NCI-H1048 (cell line): ENCODE results near the gene PSAP.

Source experiments
- DNase-seq: peaks from one replicate; lab custom pipeline; 2025; lab: John Stamatoyannopoulos, UW

Gene PSAP

DNA sequence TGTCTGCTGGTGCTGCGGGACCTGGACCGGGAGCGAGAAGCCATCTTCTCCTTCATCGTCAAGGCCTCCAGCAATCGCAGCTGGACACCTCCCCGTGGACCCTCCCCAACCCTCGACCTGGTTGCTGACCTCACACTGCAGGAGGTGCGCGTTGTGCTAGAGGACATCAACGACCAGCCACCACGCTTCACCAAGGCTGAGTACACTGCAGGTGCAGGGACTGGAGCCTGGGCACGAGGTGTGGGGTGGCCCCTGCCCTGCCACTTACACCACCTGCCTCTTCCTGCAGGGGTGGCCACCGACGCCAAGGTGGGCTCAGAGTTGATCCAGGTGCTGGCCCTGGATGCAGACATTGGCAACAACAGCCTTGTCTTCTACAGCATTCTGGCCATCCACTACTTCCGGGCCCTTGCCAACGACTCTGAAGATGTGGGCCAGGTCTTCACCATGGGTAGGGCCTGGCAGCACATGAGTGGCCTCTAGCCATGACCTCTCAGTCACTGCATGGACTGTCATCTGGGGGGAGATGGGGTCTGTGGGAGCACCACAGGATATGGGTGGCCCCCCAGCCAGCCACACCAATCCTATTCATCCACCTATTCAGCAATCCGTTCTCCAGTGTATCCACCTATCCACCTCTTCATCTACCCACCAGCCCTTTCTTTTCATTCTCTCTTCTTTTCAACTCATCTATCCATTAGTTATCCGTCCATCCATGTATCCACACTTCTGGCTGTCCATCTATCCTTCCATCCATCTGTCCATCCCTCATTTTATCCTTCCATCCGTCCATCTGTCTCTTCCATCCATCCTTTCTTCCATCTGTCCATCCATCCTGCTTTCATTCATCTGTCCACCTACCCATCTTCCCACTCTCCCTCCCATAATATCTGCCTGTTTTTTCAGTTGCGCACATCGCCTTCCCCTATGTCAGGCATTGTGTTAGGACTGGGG is 43.2 kb downstream of the PSAP start:
- DNase-seq = no peak

- no peak for DNase-seq
These were observed 44.1 kb downstream of the PSAP start for GRCh38 chr10:71806704-71807556.

GRCh38 chr10:71805776-71806703 is 45.0 kb downstream of the PSAP start:
- DNase-seq = no peak

DNA sequence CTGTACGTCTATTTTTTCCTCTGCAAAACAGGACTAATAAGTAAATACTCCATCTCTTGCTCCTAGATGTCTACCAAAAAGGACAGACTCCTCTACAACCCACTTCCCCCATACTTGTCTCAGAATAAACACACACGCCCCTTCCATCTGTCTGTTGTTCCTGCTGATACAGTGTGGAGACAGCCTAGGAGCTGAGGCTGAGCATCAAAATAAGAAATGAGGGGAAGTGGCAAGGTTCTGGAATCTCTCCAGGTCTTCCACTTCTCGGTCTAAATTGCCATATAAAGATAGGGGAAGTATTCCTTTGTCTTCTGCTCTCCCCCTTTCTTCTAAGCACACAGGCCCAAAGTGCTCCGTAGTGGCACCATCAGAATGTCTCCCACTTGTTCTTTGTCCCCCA is 47.0 kb downstream of the PSAP start:
- DNase-seq = no peak

GRCh38 chr10:71802715-71803488 is 48.1 kb downstream of the PSAP start:
- DNase-seq = no peak

- no peak for DNase-seq
These were observed 48.8 kb downstream of the PSAP start for GRCh38 chr10:71802235-71802634.

- no peak for DNase-seq
These were observed 49.7 kb downstream of the PSAP start for GRCh38 chr10:71801361-71801760.

DNA sequence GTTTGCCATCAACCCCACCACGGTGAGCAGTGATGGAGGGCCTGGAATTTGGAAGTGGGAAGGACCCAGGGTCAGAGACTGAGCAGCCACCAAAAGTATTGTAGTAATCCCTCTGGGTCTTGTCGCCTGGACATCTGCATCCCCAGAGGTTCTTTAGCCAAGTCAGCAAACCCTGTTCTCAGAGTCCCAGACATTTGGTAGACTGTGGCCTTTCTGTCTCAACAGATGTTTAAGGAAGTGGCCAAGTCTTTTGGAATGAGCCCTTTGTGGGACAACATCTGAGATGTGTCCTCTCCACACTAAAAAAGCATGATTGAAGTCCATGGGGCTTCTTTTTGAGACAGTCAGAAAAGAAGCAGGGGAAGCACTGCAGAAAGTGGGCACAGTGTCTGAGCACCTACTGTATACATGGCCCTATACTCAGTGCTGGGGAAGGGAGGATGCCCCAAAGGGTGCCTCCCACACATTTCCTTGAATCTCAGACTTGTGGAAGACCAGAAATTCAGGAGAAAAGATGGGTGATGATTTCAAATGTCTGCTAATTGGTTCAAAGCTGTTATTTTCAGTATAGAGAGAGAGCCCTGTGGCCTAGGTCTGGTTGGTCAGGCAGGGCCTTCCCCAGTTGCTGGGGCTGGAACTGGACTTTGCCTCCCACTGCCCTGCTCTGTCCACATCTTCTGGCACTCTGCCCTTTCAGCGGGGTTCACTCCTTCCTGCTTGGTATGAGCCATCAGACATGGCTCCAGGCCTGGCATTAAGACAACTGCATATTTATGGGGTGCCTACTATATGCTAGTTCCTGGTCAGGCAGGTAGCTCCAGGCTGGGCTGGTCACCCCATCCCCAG is 51.2 kb downstream of the PSAP start:
- DNase-seq = no peak

- no peak for DNase-seq
These were observed 51.9 kb downstream of the PSAP start for GRCh38 chr10:71799112-71799511.

GRCh38 chr10:71798308-71798624 is 52.8 kb downstream of the PSAP start:
- no peak for DNase-seq

- DNase-seq = no peak
These were observed 53.3 kb downstream of the PSAP start for GRCh38 chr10:71797533-71798307.

DNA sequence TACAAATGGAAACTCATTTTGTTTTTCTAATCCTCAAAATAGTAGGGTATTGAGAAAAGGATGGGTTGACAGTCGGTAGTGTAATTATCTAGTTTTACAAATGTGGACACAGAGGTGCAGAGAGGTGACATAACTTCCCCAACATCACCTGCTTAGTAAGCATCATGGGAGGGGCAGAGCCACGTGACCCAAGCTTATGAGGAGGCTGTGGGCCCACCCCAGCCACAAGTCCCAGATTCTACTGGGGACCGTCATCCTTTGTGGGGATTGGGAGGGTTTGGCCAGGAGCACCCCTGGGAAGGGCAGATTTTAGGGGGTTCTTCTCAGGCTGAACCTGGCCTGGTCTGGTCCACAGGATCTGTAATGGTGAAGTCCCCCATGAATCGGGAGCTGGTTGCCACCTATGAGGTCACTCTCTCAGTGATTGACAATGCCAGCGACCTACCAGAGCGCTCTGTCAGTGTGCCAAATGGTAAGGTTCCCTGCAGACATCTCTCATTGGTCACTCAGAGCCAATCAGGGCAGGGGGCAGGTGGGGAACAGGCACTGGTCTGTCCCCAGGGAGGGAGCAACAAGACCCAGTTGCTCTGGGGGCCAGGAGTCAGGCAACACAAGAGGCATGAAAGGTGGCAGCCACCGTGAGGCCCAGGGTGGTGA is 54.2 kb downstream of the PSAP start:
- DNase-seq = no peak

DNA sequence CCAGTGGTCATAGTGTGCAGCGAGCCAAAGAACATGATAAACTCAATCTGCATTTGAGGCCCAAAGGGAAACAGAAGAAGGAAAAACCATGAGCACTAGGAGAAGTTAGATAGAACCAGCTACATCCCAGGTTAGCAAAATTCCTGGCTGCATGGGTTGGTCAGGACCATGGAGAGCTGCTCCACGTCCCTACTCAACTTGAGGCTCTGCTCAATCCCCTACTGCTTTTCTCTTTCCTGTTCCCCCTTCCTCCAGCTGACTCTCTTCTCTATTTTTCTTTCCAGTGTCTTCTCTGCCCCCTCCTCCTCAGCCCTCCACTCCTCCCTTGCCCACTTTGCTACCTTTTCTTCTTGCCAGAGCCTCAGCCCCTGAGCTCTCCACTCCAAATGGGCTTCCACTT is 55.8 kb downstream of the PSAP start:
- DNase-seq = no peak

DNA sequence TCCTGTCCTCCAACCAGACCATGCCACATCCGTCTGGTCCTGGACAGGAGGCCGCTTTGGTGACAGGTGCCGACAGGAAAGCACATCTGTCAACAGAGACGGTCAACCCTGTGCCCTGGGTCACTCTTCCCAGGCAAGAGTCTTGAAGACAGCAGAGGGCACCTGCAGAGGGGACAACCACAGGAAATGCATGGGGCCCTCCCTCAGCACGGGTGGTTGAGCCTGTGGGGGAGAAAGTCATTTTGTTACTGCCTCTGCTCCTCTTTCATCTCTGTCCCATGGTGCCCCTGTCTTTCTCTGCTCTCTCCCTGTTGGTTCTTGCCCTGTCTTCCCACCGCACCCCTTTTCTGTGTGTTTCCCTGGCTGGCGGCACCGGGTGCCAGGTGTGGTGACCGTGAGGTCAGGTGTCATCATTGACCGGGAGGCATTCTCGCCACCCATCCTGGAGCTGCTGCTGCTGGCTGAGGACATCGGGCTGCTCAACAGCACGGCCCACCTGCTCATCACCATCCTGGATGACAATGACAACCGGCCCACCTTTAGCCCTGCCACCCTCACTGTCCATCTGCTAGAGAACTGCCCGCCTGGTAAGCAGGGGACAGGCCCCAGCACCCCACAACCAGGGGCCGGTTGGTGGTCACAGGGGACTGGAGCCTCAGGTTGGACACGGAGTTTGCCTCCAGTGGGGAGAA is 60.2 kb downstream of the PSAP start:
- DNase-seq = no peak

GRCh38 chr10:71789871-71790270 is 61.2 kb downstream of the PSAP start:
- no peak for DNase-seq

DNA sequence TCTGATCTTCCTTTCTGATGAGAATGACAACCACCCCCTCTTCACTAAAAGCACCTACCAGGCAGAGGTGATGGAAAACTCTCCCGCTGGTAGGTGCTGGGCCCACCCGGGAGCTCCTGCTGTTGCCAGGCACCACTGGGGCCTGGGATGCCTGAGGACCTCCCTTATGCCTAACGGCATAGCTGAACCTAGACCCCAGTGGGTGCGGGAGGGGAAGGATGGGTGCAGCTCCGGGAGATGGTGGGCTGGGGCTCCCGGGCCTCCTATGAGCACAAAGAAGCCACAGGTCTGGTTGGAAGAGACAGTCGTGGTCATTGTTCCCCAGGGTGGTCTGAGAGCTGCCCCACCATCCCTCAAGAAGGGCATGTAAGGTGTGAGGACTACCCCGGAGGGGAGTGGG is 62.1 kb downstream of the PSAP start:
- no peak for DNase-seq

GRCh38 chr10:71784679-71785272 is 66.3 kb downstream of the PSAP start:
- DNase-seq = no peak
